SU-DHL-6 (cell line): ENCODE data around the gene ZC3H7A.

Experiments
- H2AFZ ChIP-seq: fragments of 200-600 bp; sonication (generic); 2 replicates; pipeline ENCODE4 v1.6.1; 2014; ENCODE audit warnings: low read depth, mild to moderate bottlenecking, moderate library complexity, mixed read lengths, antibody characterized with exemption, low read length; ENCODE audit not compliant: severe bottlenecking
- H3F3A ChIP-seq: fragments of 200-600 bp; shearing (Covaris generic); 2 replicates; pipeline ENCODE4 v1.6.0; 2016; ENCODE audit warnings: antibody characterized with exemption, mild to moderate bottlenecking; ENCODE audit not compliant: insufficient read depth
- H3K27ac ChIP-seq: fragments of 200-600 bp; sonication (generic); 2 replicates; pipeline ENCODE4 v1.5.1; 2016; ENCODE audit warnings: low read depth, mild to moderate bottlenecking, low read length, moderate library complexity, mixed read lengths
- H3K27me3 ChIP-seq: fragments of 200-600 bp; sonication (generic), shearing (Covaris generic); 2 replicates; pipeline ENCODE4 v1.6.0; 2014; ENCODE audit warnings: mild to moderate bottlenecking, low read length
- H3K36me3 ChIP-seq: fragments of 200-600 bp; sonication (generic); 2 replicates; pipeline ENCODE4 v1.6.1; 2014; ENCODE audit warnings: mild to moderate bottlenecking, low read length, mixed read lengths
- H3K4me2 ChIP-seq: fragments of 300-600, 200-600 bp; shearing (Covaris generic), sonication (generic); 2 replicates; pipeline ENCODE4 v1.6.0; 2014; ENCODE audit warnings: low read length, low read depth, mild to moderate bottlenecking; ENCODE audit not compliant: poor library complexity, severe bottlenecking
- H3K4me3 ChIP-seq: fragments of 200-600 bp; sonication (generic); 2 replicates; pipeline ENCODE4 v1.5.1; 2014; ENCODE audit warnings: antibody characterized with exemption, low read length, mild to moderate bottlenecking, mixed read lengths; ENCODE audit not compliant: insufficient read depth, poor library complexity, severe bottlenecking
- H3K79me2 ChIP-seq: fragments of 200-600 bp; sonication (generic); 2 replicates; pipeline ENCODE4 v1.6.1; 2014; ENCODE audit warnings: mild to moderate bottlenecking, low read length, moderate library complexity; ENCODE audit not compliant: insufficient read depth
- H3K9ac ChIP-seq: fragments of 200-600 bp; sonication (generic); 2 replicates; pipeline ENCODE4 v1.7.0; 2014; ENCODE audit warnings: mild to moderate bottlenecking, low read length
- H3K9me2 ChIP-seq: fragments of 200-600 bp; sonication (generic); replicated peaks from 2 replicates; pipeline ENCODE4 v1.6.1; 2014; ENCODE audit warnings: low read length; ENCODE audit not compliant: insufficient read depth
- H3K9me3 ChIP-seq: fragments of 200-600 bp; sonication (generic); 2 replicates; pipeline ENCODE4 v1.6.1; 2014; ENCODE audit warnings: low read length, mixed read lengths; ENCODE audit not compliant: insufficient read depth
- H4K20me1 ChIP-seq: fragments of 200-600 bp; sonication (generic); 2 replicates; pipeline ENCODE4 v1.6.1; 2014; ENCODE audit warnings: low read depth, mild to moderate bottlenecking, antibody characterized with exemption, low read length, moderate library complexity, mixed read lengths
- CTCF ChIP-seq: fragments of 200-600 bp; sonication (generic); IDR thresholded peaks from one replicate; pipeline ENCODE4 v1.5.1; 2017; ENCODE audit warnings: antibody characterized with exemption, mild to moderate bottlenecking, low read length, moderate library complexity; ENCODE audit not compliant: insufficient read depth, poor library complexity, severe bottlenecking
- EZH2phosphoT487 ChIP-seq: fragments of 200-600 bp; sonication (generic), shearing (Covaris generic); conservative IDR thresholded peaks from 2 replicates; pipeline ENCODE4 v1.6.1; 2018; ENCODE audit warnings: mild to moderate bottlenecking, antibody characterized with exemption, low read length, moderate library complexity, mixed read lengths

ZC3H7A gene

DNA sequence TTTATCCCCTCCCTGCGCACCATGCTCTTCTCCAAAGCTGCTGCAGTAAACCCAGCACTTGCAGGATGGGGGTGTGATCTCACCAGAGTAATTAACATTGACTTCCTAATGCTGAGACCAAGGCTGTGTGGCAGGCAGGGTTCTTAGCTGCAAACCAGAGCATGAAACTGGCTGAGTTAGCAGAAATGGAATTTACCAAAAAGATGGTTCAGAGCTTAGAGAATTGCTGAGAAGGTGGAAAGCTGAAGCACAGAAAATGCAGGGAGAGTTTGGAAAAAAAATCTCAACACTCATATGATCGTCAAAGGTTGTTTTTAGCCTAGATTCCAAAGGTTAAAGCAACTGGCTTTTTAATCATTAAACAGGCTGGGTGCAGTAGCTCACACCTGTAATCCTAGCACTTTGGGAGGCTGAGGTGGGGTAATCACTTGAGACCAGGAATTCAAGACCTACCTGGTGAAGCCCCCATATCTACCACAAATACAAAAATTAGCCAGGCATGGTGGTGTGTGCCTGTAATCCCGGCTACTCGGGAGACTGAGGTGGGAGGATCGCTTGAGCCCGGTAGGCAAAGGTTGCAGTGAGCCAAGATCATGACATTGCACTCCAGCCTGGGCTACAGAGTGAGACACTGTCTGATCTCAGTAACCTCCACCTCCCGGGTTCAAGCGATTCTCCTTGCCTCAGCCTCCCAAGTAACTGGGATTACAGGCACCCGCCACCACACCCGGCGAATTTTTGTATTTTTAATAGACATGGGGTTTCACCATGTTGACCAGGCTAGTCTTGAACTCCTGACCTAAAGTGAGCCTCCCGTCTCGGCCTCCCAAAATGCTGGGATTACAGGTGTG is 48.4 kb downstream of the ZC3H7A start:
- no peak overlapping the region for H3K9ac ChIP-seq
- H3K4me3 ChIP-seq: no peak overlapping the region
- no peaks in the 10 kb centered on the region for H3K9me3 ChIP-seq
- H4K20me1 ChIP-seq: no peaks in the 10 kb centered on the region
- H3K4me2 ChIP-seq: no peak overlapping the region
- H2AFZ ChIP-seq: no peak overlapping the region
- H3K27me3 ChIP-seq: no peaks in the 10 kb centered on the region
- peaks cover 35% of the 10 kb centered on the region for H3F3A ChIP-seq
- TF ChIP-seq EZH2phosphoT487 (no peak), CTCF (no peak)
- H3K79me2 ChIP-seq: no peaks in the 10 kb centered on the region
- H3K36me3 ChIP-seq: peaks cover 25% of the 10 kb centered on the region
- no peak overlapping the region for H3K27ac ChIP-seq
- no peaks in the 10 kb centered on the region for H3K9me2 ChIP-seq

GRCh38 chr16:11747949-11748403 is 49.1 kb downstream of the ZC3H7A start:
- no peaks in the 10 kb centered on the region for H3K9me3 ChIP-seq

GRCh38 chr16:11744075-11744470 is 53.0 kb downstream of the ZC3H7A start:
- H3K4me3 ChIP-seq: no peak overlapping the region
- H3K4me2 ChIP-seq: peak overlapping the region; percentile 76
- no peaks in the 10 kb centered on the region for H3K9me3 ChIP-seq
- no peaks in the 10 kb centered on the region for H3K9me2 ChIP-seq
- H3F3A ChIP-seq: peaks cover 25% of the 10 kb centered on the region
- H3K27ac ChIP-seq: peak overlapping the region; percentile 79
- no peak overlapping the region for H3K9ac ChIP-seq
- TF ChIP-seq CTCF (no peak), EZH2phosphoT487 (no peak)
- no peaks in the 10 kb centered on the region for H3K36me3 ChIP-seq
- H3K79me2 ChIP-seq: peaks cover 34% of the 10 kb centered on the region
- no peaks in the 10 kb centered on the region; the same call in 1 of the 2 replicates for H4K20me1 ChIP-seq
- no peak overlapping the region for H2AFZ ChIP-seq
- no peaks in the 10 kb centered on the region for H3K27me3 ChIP-seq

More at GRCh38 chr16:11747949-11748403, 49.1 kb downstream of the ZC3H7A start:
- TF ChIP-seq CTCF (no peak), EZH2phosphoT487 (no peak)
- Histone ChIP-seq H3K36me3 (peaks cover 21% of the 10 kb centered on the region), H3K4me3 (no peak overlapping the region), H4K20me1 (no peaks in the 10 kb centered on the region), H3K27ac (no peak overlapping the region), H3F3A (peaks cover 40% of the 10 kb centered on the region), H3K79me2 (no peaks in the 10 kb centered on the region), H3K27me3 (no peaks in the 10 kb centered on the region), H2AFZ (no peak overlapping the region), H3K9ac (no peak overlapping the region), H3K9me2 (no peaks in the 10 kb centered on the region), H3K4me2 (no peak overlapping the region)
